ENCODE results near the gene LAMC1.

DNA sequence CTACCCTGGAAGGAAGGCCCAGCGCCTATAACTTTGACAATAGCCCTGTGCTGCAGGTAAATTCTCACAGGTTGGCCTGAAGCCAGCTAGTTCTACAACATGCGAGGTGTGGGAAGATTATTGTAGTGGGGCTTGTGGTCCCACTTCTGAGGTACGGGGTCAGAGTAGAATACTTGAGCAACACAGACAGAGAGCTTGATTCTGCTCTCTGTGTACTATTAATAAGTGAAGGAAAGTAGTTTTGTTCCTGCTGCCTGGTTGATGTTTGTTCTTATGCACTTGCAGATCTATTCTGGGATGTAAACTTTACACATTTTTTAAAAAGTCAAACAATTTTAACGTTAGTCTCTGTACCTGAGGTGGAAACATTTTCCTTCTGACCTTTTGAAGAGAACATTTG lies 80.4 kb downstream of the LAMC1 start:
- TF ChIP-seq POLR2A (IDR thresholded peaks at IDR 0.05; ENCODE audit: low read length) (no peak), GATA1 (IDR thresholded peaks at IDR 0.05; ENCODE audit: low read depth, low read length) (no peak)

Measured in erythroblast (primary cell).